Muscle of leg (tissue), 11 donors: ENCODE data around the gene RBM24. TPM values are rescaled to one million over a fixed set of nuclear protein-coding genes. Genes with fewer than 3 reads are reported as not detected.
A peak's percentile ranks its signal among the peaks of the same experiment; 100 is the strongest.
"Not testable (repeated sequence)": the region's sequence is repeated elsewhere in the genome, so short reads cannot be mapped to it uniquely, and the experiment has no call there.

ENCODE experiments used
- DNase-seq: peaks from one replicate; pipeline ENCODE4 v3.0.0; 2013
- H3K27ac ChIP-seq: one replicate; pipeline ENCODE4 v1.5.1; 2013; ENCODE audit warnings: mild to moderate bottlenecking, low read length, control low read depth
- H3K27me3 ChIP-seq: one replicate; pipeline ENCODE4 v1.6.1; 2013; ENCODE audit warnings: low read length; ENCODE audit not compliant: control insufficient read depth, insufficient read depth
- H3K36me3 ChIP-seq: one replicate; pipeline ENCODE4 v1.6.1; 2013; ENCODE audit warnings: low read length; ENCODE audit not compliant: control insufficient read depth, insufficient read depth
- H3K4me1 ChIP-seq: one replicate; pipeline ENCODE4 v1.6.1; 2013; ENCODE audit warnings: low read length; ENCODE audit not compliant: control insufficient read depth, insufficient read depth
- H3K4me3 ChIP-seq: one replicate; pipeline ENCODE4 v1.5.1; 2013; ENCODE audit warnings: low read length, control low read depth
- H3K9me3 ChIP-seq: replicated peaks from 2 replicates; pipeline ENCODE4 v1.6.1; 2013; ENCODE audit warnings: low read depth, low read length; ENCODE audit not compliant: control insufficient read depth
- WGBS: methylation state at CpG from one replicate; pipeline ENCODE4 v1.1.5; 2013; ENCODE audit warnings: missing lambda C conversion rate; ENCODE audit not compliant: insufficient coverage; 5-methylcytosine and 5-hydroxymethylcytosine counted together
- polyA plus RNA-seq, 8 donors: library from polyadenylated mRNA; unstranded; fragments of 120-200 nt; gene quantifications; one replicate each; pipeline versions ENCODE4 v1.2.1 to v1.2.3, GENCODE V29; 2013; ENCODE audit warnings: inconsistent platforms in 1 of 8, low replicate concordance in 1 of 8; ENCODE audit not compliant: insufficient read length in 8 of 8, insufficient read depth in 1 of 8
- total RNA-seq: library from RNA; stranded (reverse); fragments of 120-200 nt; gene quantifications from one replicate; pipeline ENCODE4 v1.2.4, GENCODE V29; 2013

Gene RBM24
- total and polyA plus RNA-seq, 9 donors = 157 to 307 (median 221) TPM

GRCh38 chr6:17299222-17299621 is 18.1 kb downstream of the RBM24 start:
- H3K9me3 ChIP-seq = no peaks in the 10 kb centered on the region
- H3K36me3 ChIP-seq = no peaks in the 10 kb centered on the region
- peaks cover 5% of the 10 kb centered on the region for H3K4me1 ChIP-seq
- no CpG with 5 or more reads among the region's 2 CpGs for WGBS
- no peak for DNase-seq
- H3K27me3 ChIP-seq = no peaks in the 10 kb centered on the region
- no peak overlapping the region for H3K27ac ChIP-seq
- no peak overlapping the region for H3K4me3 ChIP-seq

- Histone ChIP-seq H3K27ac (no peak overlapping the region), H3K27me3 (no peaks in the 10 kb centered on the region), H3K36me3 (no peaks in the 10 kb centered on the region), H3K4me1 (peaks cover 5% of the 10 kb centered on the region), H3K9me3 (no peaks in the 10 kb centered on the region), H3K4me3 (no peak overlapping the region)
- no CpG with 5 or more reads among the region's 1 CpG for WGBS
- no peak for DNase-seq
These were observed 18.6 kb downstream of the RBM24 start for GRCh38 chr6:17299750-17300149.

- Histone ChIP-seq H3K4me3 (no peak overlapping the region), H3K27me3 (no peaks in the 10 kb centered on the region), H3K27ac (no peak overlapping the region), H3K4me1 (peaks cover 9% of the 10 kb centered on the region), H3K36me3 (no peaks in the 10 kb centered on the region), H3K9me3 (no peaks in the 10 kb centered on the region)
- DNase-seq = no peak
- WGBS = 71% methylated on average over 2 of the region's 5 CpGs
These were observed 19.5 kb downstream of the RBM24 start for GRCh38 chr6:17300637-17301036.

GRCh38 chr6:17303444-17303843 is 22.3 kb downstream of the RBM24 start:
- DNase-seq = no peak
- Histone ChIP-seq H3K9me3 (no peaks in the 10 kb centered on the region), H3K27ac (no peak overlapping the region), H3K4me3 (no peak overlapping the region), H3K27me3 (no peaks in the 10 kb centered on the region), H3K4me1 (peaks cover 9% of the 10 kb centered on the region), H3K36me3 (no peaks in the 10 kb centered on the region)
- WGBS = 100% methylated on average over 2 of the region's 2 CpGs

- no peaks in the 10 kb centered on the region for H3K27me3 ChIP-seq
- no peaks in the 10 kb centered on the region for H3K9me3 ChIP-seq
- no peaks in the 10 kb centered on the region for H3K36me3 ChIP-seq
- no peak for DNase-seq
- WGBS = 43% methylated on average over 7 of the region's 10 CpGs
- no peak overlapping the region for H3K27ac ChIP-seq
- H3K4me1 ChIP-seq = peaks cover 9% of the 10 kb centered on the region
- no peak overlapping the region for H3K4me3 ChIP-seq
These were observed 24.2 kb downstream of the RBM24 start for GRCh38 chr6:17305219-17306001.

- peak overlapping the region; percentile 71 for H3K27ac ChIP-seq
These were observed 30.6 kb downstream of the RBM24 start for GRCh38 chr6:17311595-17312311.

GRCh38 chr6:17313238-17313637 is 32.1 kb downstream of the RBM24 start:
- not testable (repeated sequence) for H3K27me3 ChIP-seq, DNase-seq, H3K4me3 ChIP-seq, H3K27ac ChIP-seq, H3K36me3 ChIP-seq, H3K9me3 ChIP-seq, H3K4me1 ChIP-seq
- WGBS = 100% methylated on average over 2 of the region's 7 CpGs

More at GRCh38 chr6:17311595-17312311, 30.6 kb downstream of the RBM24 start:
- Histone ChIP-seq H3K9me3 (no peaks in the 10 kb centered on the region), H3K27me3 (no peaks in the 10 kb centered on the region), H3K4me1 (peaks cover 9% of the 10 kb centered on the region), H3K4me3 (no peak overlapping the region), H3K36me3 (no peaks in the 10 kb centered on the region)
- 48% methylated on average over 7 of the region's 12 CpGs for WGBS
- peak; percentile 69 for DNase-seq

GRCh38 chr6:17313971-17314370 is 32.8 kb downstream of the RBM24 start:
- no peak for DNase-seq
- Histone ChIP-seq H3K27ac (no peak overlapping the region), H3K36me3 (no peaks in the 10 kb centered on the region), H3K4me1 (peaks cover 9% of the 10 kb centered on the region), H3K9me3 (no peaks in the 10 kb centered on the region), H3K4me3 (no peak overlapping the region), H3K27me3 (no peaks in the 10 kb centered on the region)
- WGBS = 93% methylated on average over 3 of the region's 6 CpGs

GRCh38 chr6:17315262-17315661 is 34.1 kb downstream of the RBM24 start:
- Histone ChIP-seq H3K4me3 (no peak overlapping the region), H3K4me1 (peaks cover 9% of the 10 kb centered on the region), H3K27me3 (no peaks in the 10 kb centered on the region), H3K36me3 (no peaks in the 10 kb centered on the region), H3K27ac (no peak overlapping the region), H3K9me3 (no peaks in the 10 kb centered on the region)
- DNase-seq = no peak
- WGBS = 86% methylated on average over 3 of the region's 3 CpGs

GRCh38 chr6:17318435-17319165 is 37.4 kb downstream of the RBM24 start:
- H3K9me3 ChIP-seq = no peaks in the 10 kb centered on the region
- 83% methylated on average over 4 of the region's 5 CpGs for WGBS
- H3K4me1 ChIP-seq = no peaks in the 10 kb centered on the region
- no peak overlapping the region for H3K4me3 ChIP-seq
- H3K27me3 ChIP-seq = peaks cover 2% of the 10 kb centered on the region
- peak; percentile 13 for DNase-seq
- no peak overlapping the region for H3K27ac ChIP-seq
- H3K36me3 ChIP-seq = no peaks in the 10 kb centered on the region
